ENCODE results near the gene MRTO4. TPM values are rescaled to one million over a fixed set of nuclear protein-coding genes. Genes with fewer than 3 reads are reported as not detected.

Gene MRTO4
- total and polyA plus RNA-seq, 2 experiments from 2014 or later = 37.1 to 38.4 TPM

DNA sequence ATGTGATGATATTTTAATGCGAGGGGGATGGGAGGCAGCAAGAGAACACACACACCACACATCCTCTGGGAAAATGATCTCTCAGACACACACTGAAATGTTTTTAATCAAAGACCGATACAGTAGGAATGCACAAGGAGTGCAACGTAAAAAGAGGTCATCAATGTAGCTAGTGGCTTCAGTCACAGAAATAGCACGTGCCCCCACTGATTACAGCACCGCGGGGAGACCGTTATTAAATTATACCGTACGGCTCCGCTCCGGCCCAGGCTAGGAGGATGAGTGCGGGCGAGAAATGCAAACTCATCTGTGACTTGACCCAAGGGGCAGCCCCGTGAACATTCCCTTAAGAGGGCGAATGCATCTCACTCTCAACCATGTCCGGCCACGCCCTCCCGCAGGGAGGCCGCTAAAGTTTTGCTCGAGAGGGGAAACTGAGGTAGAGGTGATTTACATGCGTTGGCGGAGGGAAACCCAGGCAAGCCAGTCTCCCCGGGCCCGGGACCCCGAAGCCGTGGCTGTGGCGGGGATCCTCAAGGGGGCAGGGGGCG, 42.1 kb upstream of the MRTO4 start:
- H3K9ac ChIP-seq = peak overlapping the region; percentile 96
- H3K9me2 ChIP-seq (ENCODE audit: insufficient read depth) = no peaks in the 10 kb centered on the region
- H3K36me3 ChIP-seq (ENCODE audit: low read depth) = 0 out of 2 replicates have a peak, but pooled peaks cover 7% of the 10 kb centered on the region
- peaks cover 34% of the 10 kb centered on the region for H3K4me1 ChIP-seq (ENCODE audit: insufficient read depth)
- peaks cover 39% of the 10 kb centered on the region for H3F3A ChIP-seq (ENCODE audit: insufficient read depth)
- no peak for TF ChIP-seq EZH2 (IDR thresholded peaks at IDR 0.05; ENCODE audit: insufficient read depth, poor library complexity, severe bottlenecking)
- no peak for TF ChIP-seq EZH2phosphoT487 (IDR thresholded peaks at IDR 0.05; ENCODE audit: insufficient read depth, low read depth)
- peak overlapping the region; percentile 86 for H3K4me3 ChIP-seq
- peaks cover 96% of the 10 kb centered on the region for H3K79me2 ChIP-seq (ENCODE audit: insufficient read depth)
- peak overlapping the region; percentile 96 for H3K4me2 ChIP-seq (ENCODE audit: unreplicated experiment)
- H3K27ac ChIP-seq = peak overlapping the region; percentile 93
- H3K9me3 ChIP-seq (ENCODE audit: low read depth) = no peaks in the 10 kb centered on the region
- peak overlapping the region; percentile 73; the same call in 1 of the 2 replicates for H2AFZ ChIP-seq
- peaks cover 13% of the 10 kb centered on the region; the same call in 1 of the 2 replicates for H4K20me1 ChIP-seq (ENCODE audit: insufficient read depth)
- in situ Hi-C loops (cut with MboI) = no loop called here
- 1% methylated on average over 28 of the region's 28 CpGs for WGBS, 2 experiments (ENCODE audit: low coverage in 1 of 2, low lambda C conversion rate in 2 of 2, missing lambda C conversion rate in 2 of 2)
- DNase-seq = peak; percentile 78
- H3K27me3 ChIP-seq (replicated peaks; ENCODE audit: insufficient read depth) = no peaks in the 10 kb centered on the region

DNA sequence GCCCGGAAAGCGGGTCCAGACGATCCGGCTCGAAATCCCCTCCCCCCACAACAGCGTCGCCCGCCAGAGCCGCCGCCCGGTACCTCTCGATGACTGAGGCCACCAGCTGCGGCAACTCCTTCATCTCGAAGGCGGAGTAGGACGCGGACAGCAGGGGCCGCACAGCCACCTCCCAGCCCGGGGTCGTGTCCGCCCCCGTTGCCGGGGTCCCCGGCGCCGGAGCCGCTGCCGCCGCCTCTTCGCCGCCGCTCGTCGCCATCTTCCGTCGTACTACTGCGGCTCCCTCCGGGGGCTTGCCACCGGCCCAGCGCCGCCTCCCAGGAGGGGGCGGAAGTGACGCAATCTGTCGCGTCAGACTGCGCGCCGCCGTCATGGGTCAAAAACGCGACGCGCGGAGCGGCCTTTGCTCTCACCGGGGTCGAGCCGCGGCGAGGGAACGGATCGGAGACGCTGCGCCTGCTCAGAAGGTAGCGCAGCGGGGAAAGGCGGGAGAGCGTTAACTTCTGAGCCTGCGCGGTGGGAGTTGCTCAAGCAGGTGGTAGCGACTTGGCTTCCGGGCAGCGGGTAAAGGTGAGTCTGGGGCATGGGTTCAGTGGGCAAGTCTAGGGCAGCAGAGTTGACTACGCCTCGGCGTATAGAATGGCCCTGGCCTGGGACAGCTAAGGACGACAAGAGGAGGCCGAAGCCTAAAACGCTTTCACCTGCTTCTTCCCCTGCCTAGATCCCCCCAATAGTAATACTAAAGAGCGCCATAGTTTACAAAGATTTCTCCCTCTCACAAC, 41.4 kb upstream of the MRTO4 start, which contains the start of gene UBR4:
Gene UBR4 (minus strand): TSS at position 277 of the 782 bp plus-strand sequence. CDS start 18 bp downstream, at position 259.
- Histone ChIP-seq H3K27me3 (replicated peaks; ENCODE audit: insufficient read depth) (no peaks in the 10 kb centered on the region), H3K4me3 (peak within 1 kb of the TSS; percentile 86), H3K36me3 (ENCODE audit: low read depth) (0 out of 2 replicates have a peak, but pooled peaks cover 8% of the 10 kb centered on the region), H3K9me2 (ENCODE audit: insufficient read depth) (no peaks in the 10 kb centered on the region), H2AFZ (peak within 1 kb of the TSS; percentile 73), H3K4me1 (ENCODE audit: insufficient read depth) (peaks cover 27% of the 10 kb centered on the region), H3F3A (ENCODE audit: insufficient read depth) (peaks cover 36% of the 10 kb centered on the region), H3K4me2 (ENCODE audit: unreplicated experiment) (peak within 1 kb of the TSS; percentile 96), H3K79me2 (ENCODE audit: insufficient read depth) (peaks cover 96% of the 10 kb centered on the region), H4K20me1 (ENCODE audit: insufficient read depth) (peaks cover 7% of the 10 kb centered on the region; the same call in 1 of the 2 replicates), H3K27ac (peak within 1 kb of the TSS; percentile 93), H3K9me3 (ENCODE audit: low read depth) (no peaks in the 10 kb centered on the region), H3K9ac (peak within 1 kb of the TSS; percentile 96)
- DNase-seq = peak; percentile 98
- WGBS, 2 experiments (ENCODE audit: low coverage in 1 of 2, low lambda C conversion rate in 2 of 2, missing lambda C conversion rate in 2 of 2) = 1 to 2% methylated on average over 72 to 78 of the region's 80 CpGs
- TF ChIP-seq EZH2 (IDR thresholded peaks at IDR 0.05; ENCODE audit: insufficient read depth, poor library complexity, severe bottlenecking) = no peak
- TF ChIP-seq EZH2phosphoT487 (IDR thresholded peaks at IDR 0.05; ENCODE audit: insufficient read depth, low read depth) = no peak
- in situ Hi-C loops (cut with MboI) = no loop called here

DNA sequence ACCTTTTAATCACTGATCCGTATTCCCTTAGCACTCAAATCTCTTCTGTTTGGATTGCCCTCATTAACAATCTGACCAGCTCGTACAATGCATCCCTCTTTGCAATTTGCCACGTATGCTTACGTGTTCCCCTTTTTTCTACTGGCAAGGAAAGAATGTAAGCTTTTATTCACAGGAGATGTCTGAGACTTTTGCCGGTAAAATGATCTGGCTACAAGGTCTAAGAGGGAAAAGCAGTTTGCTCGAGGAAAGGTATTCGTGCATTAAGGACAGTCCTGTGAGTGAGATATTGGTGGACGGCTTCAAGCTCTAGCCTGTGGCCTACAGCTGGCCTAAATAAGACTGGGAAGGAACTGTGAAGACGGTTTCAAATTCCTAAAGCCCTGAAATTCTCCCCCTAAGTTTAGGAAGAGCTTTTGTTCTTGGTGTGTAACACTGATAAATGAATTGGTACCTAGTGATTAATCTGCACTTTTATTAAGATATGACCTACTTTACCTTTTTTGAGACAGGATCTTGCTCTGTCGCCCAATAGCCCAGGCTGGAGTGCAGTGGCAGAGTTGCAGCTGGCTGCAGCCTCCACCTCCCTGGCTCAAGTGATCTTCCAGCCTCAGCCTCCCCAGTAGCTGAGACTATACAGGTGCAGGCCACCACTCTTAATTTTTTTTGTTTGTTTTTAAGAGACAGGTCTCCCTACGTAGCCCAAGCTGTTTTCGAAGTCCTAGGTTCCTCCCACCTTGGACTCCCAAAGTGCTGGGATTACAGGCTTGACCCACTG, 40.6 kb upstream of the MRTO4 start:
- Histone ChIP-seq H3K4me2 (ENCODE audit: unreplicated experiment) (peak overlapping the region; percentile 96), H3K9me3 (ENCODE audit: low read depth) (no peaks in the 10 kb centered on the region), H4K20me1 (ENCODE audit: insufficient read depth) (no peaks in the 10 kb centered on the region), H3K27ac (peak overlapping the region; percentile 93), H2AFZ (peak overlapping the region; percentile 73), H3K79me2 (ENCODE audit: insufficient read depth) (peaks cover 96% of the 10 kb centered on the region), H3K9ac (peak overlapping the region; percentile 96), H3K9me2 (ENCODE audit: insufficient read depth) (no peaks in the 10 kb centered on the region), H3F3A (ENCODE audit: insufficient read depth) (peaks cover 36% of the 10 kb centered on the region), H3K27me3 (replicated peaks; ENCODE audit: insufficient read depth) (no peaks in the 10 kb centered on the region), H3K36me3 (ENCODE audit: low read depth) (0 out of 2 replicates have a peak, but pooled peaks cover 8% of the 10 kb centered on the region), H3K4me1 (ENCODE audit: insufficient read depth) (peaks cover 27% of the 10 kb centered on the region), H3K4me3 (peak overlapping the region; percentile 86)
- 23% methylated on average over 12 of the region's 12 CpGs for WGBS, 2 experiments (ENCODE audit: low coverage in 1 of 2, low lambda C conversion rate in 2 of 2, missing lambda C conversion rate in 2 of 2)
- DNase-seq = peak; percentile 46
- in situ Hi-C loops (cut with MboI) = no loop called here
- TF ChIP-seq EZH2phosphoT487 (IDR thresholded peaks at IDR 0.05; ENCODE audit: insufficient read depth, low read depth) (no peak), EZH2 (IDR thresholded peaks at IDR 0.05; ENCODE audit: insufficient read depth, poor library complexity, severe bottlenecking) (no peak)

DNA sequence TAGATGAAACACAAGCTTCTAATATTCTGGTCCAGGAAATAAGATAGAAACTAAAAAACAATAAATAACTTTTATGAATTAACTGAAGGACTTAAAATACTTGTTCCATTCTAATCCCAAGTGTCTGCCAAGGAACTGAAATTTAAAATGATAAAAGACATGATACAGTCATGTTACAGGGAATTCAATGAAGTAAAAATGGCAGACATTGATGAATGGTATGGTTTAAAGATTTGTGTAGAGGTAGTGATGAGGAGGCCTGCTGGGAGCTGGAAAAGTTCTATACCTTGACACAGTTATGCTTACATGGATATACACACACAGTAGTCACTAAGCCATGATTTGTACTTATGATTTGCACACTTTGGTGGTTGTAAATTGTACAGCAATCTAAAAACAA, 39.4 kb upstream of the MRTO4 start:
- no peak overlapping the region for H2AFZ ChIP-seq
- H3K4me3 ChIP-seq = no peak overlapping the region
- in situ Hi-C loops (cut with MboI) = no loop called here
- H3K27ac ChIP-seq = no peak overlapping the region
- H3K27me3 ChIP-seq (replicated peaks; ENCODE audit: insufficient read depth) = no peaks in the 10 kb centered on the region
- H3K79me2 ChIP-seq (ENCODE audit: insufficient read depth) = peaks cover 96% of the 10 kb centered on the region
- peak overlapping the region; percentile 30; the same call in 1 of the 2 replicates for H3K9ac ChIP-seq
- H3F3A ChIP-seq (ENCODE audit: insufficient read depth) = peaks cover 36% of the 10 kb centered on the region
- no peaks in the 10 kb centered on the region for H4K20me1 ChIP-seq (ENCODE audit: insufficient read depth)
- H3K4me1 ChIP-seq (ENCODE audit: insufficient read depth) = peaks cover 27% of the 10 kb centered on the region
- no peak for DNase-seq
- peak overlapping the region; percentile 10 for H3K4me2 ChIP-seq (ENCODE audit: unreplicated experiment)
- no peak for TF ChIP-seq EZH2phosphoT487 (IDR thresholded peaks at IDR 0.05; ENCODE audit: insufficient read depth, low read depth)
- no peak for TF ChIP-seq EZH2 (IDR thresholded peaks at IDR 0.05; ENCODE audit: insufficient read depth, poor library complexity, severe bottlenecking)
- H3K9me3 ChIP-seq (ENCODE audit: low read depth) = no peaks in the 10 kb centered on the region
- no peaks in the 10 kb centered on the region for H3K9me2 ChIP-seq (ENCODE audit: insufficient read depth)
- peaks cover 17% of the 10 kb centered on the region; the same call in 1 of the 2 replicates for H3K36me3 ChIP-seq (ENCODE audit: low read depth)

Measured in GM23248 (cell line).